ENCODE data around the gene SEZ6L.

DNA sequence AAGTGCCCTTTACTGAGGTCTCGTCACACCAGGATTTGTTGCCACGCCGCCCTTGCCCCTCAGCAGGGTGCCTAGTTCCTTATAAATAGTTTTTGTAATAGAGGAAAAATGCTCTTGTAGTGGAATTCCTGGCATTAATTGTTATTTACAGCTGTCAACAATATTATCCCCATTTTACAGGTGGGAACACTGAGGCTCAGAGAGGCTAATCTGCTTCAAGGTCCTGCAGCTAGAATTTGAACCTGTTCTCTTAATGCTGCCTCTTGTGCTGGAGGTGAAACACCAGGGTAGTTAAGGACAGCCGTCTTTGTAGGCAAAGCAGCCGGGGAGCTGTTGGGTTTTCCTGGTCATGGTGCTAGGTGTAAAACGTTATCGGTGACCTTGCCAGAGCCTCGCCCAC lies 159.0 kb downstream of the SEZ6L start:
- TF ChIP-seq, protein P1, sequence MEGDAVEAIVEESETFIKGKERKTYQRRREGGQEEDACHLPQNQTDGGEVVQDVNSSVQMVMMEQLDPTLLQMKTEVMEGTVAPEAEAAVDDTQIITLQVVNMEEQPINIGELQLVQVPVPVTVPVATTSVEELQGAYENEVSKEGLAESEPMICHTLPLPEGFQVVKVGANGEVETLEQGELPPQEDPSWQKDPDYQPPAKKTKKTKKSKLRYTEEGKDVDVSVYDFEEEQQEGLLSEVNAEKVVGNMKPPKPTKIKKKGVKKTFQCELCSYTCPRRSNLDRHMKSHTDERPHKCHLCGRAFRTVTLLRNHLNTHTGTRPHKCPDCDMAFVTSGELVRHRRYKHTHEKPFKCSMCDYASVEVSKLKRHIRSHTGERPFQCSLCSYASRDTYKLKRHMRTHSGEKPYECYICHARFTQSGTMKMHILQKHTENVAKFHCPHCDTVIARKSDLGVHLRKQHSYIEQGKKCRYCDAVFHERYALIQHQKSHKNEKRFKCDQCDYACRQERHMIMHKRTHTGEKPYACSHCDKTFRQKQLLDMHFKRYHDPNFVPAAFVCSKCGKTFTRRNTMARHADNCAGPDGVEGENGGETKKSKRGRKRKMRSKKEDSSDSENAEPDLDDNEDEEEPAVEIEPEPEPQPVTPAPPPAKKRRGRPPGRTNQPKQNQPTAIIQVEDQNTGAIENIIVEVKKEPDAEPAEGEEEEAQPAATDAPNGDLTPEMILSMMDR (conservative IDR thresholded peaks at IDR 0.05 in 1 of 2, IDR thresholded peaks at IDR 0.05 in 1 of 2; ENCODE audit: extremely low read depth in 1 of 2, insufficient read depth in 1 of 2, low read depth in 1 of 2, low read length in 2 of 2), result no peak
- TF ChIP-seq EZH2 (IDR thresholded peaks at IDR 0.05; ENCODE audit: borderline replicate concordance, low read length), result no peak
